ENCODE measurements around the gene DAAM2. TPM values are rescaled to one million over a fixed set of nuclear protein-coding genes. Genes with fewer than 3 reads are reported as not detected.

The DAAM2 gene
- total and polyA plus RNA-seq, 12 donors, result 6.0 to 25.9 (median 12.2) TPM

DNA sequence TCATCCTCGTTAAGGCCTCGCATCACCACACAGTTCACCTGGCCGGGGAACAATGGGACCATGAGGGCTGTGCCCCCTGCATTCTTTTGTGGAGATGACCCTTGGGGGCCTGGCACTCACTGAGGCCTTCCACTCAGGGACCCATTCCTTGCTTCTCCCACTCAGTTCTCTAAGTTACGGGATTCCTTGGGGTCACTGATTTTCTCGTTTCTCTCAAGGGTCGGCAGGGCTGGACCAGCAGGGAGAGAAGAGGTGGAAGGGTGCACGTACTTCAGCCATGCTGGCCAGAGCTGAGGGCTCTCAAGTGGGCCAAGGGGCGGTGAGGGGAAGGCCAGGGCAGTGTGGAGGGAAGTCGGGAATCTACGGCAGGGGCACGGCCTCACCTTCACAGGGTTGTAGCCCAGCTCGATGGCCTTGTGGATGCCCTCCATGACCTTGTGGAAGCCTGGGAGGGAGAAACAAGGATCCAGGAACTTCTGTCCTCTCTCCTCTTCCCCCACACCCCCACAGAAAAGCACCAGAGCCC is 121.3 kb downstream of the DAAM2 start:
- Histone ChIP-seq H3K27ac (no peak overlapping the region), H3K9me3 (no peaks in the 10 kb centered on the region), H3K4me3 (no peak overlapping the region), H3K36me3 (peaks cover 0 to 97% (median 36%) of the 10 kb centered on the region in 9 donors), H3K4me1 (no peaks in the 10 kb centered on the region), H3K27me3 (no peaks in the 10 kb centered on the region)
- no peak for DNase-seq
- peak in 1 of 8 donors; percentile 7 for ATAC-seq
- TF ChIP-seq, protein P1, sequence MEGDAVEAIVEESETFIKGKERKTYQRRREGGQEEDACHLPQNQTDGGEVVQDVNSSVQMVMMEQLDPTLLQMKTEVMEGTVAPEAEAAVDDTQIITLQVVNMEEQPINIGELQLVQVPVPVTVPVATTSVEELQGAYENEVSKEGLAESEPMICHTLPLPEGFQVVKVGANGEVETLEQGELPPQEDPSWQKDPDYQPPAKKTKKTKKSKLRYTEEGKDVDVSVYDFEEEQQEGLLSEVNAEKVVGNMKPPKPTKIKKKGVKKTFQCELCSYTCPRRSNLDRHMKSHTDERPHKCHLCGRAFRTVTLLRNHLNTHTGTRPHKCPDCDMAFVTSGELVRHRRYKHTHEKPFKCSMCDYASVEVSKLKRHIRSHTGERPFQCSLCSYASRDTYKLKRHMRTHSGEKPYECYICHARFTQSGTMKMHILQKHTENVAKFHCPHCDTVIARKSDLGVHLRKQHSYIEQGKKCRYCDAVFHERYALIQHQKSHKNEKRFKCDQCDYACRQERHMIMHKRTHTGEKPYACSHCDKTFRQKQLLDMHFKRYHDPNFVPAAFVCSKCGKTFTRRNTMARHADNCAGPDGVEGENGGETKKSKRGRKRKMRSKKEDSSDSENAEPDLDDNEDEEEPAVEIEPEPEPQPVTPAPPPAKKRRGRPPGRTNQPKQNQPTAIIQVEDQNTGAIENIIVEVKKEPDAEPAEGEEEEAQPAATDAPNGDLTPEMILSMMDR (IDR thresholded peaks at IDR 0.05), result no peak
- 96 to 97% methylated on average over 12 of the region's 12 CpGs for WGBS, 2 donors
- intact Hi-C loops (cut with DNase I), result no loop called here

DNA sequence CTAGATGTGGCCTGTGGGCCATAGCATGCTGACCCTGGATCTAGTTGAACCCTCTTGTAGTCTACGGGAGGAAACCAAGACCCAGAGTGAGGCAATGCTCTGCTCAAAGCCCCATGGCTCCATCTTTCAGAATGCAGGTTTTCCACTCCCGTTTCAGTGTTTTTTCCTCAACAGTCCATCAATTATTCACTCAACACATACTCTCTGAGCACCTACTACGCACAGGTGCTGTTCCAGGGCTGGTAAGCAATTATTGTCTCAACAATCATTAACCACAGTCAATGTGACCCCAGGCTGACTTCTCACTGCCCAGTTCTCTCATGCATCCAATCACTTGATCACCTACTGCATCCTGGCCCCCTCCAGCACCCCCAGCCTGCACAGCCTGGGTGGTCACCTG is 122.1 kb downstream of the DAAM2 start:
- ATAC-seq (no peak), DNase-seq (no peak)
- Histone ChIP-seq H3K4me1 (no peaks in the 10 kb centered on the region), H3K4me3 (no peak overlapping the region), H3K27me3 (no peaks in the 10 kb centered on the region), H3K9me3 (no peaks in the 10 kb centered on the region), H3K36me3 (peaks cover 0 to 98% (median 36%) of the 10 kb centered on the region in 9 donors), H3K27ac (no peak overlapping the region)
- 96 to 98% methylated on average over 3 of the region's 3 CpGs for WGBS, 2 donors
- intact Hi-C loops (cut with DNase I), result no loop called here
- TF ChIP-seq, protein P1 (IDR thresholded peaks at IDR 0.05), result no peak

- WGBS, 2 donors, result 95 to 96% methylated on average over 5 of the region's 5 CpGs
- H3K4me3 ChIP-seq, result no peak overlapping the region
- TF ChIP-seq, protein P1 (IDR thresholded peaks at IDR 0.05), result no peak
- intact Hi-C loops (cut with DNase I), result no loop called here
- no peaks in the 10 kb centered on the region for H3K4me1 ChIP-seq
- no peaks in the 10 kb centered on the region for H3K27me3 ChIP-seq
- H3K36me3 ChIP-seq, result peaks cover 0 to 97% (median 29%) of the 10 kb centered on the region in 9 donors
- no peak for ATAC-seq
- no peak overlapping the region for H3K27ac ChIP-seq
- no peak for DNase-seq
- no peaks in the 10 kb centered on the region for H3K9me3 ChIP-seq
Observed at GRCh38 chr6:39915866-39916265, 123.7 kb downstream of the DAAM2 start.

- ATAC-seq (no peak), DNase-seq (no peak)
- Histone ChIP-seq H3K27me3 (no peaks in the 10 kb centered on the region), H3K4me1 (no peaks in the 10 kb centered on the region), H3K4me3 (no peak overlapping the region), H3K9me3 (no peaks in the 10 kb centered on the region), H3K36me3 (peaks cover 0 to 97% (median 27%) of the 10 kb centered on the region in 9 donors), H3K27ac (no peak overlapping the region)
- intact Hi-C loops (cut with DNase I), result no loop called here
- 73 to 79% methylated on average over 4 of the region's 4 CpGs for WGBS, 2 donors
- TF ChIP-seq, protein P1 (IDR thresholded peaks at IDR 0.05), result no peak
Observed at GRCh38 chr6:39917329-39917728, 125.2 kb downstream of the DAAM2 start.
